Measurements from ENCODE around the gene LRRC75A.
"Not testable (repeated sequence)": the region's sequence is repeated elsewhere in the genome, so short reads cannot be mapped to it uniquely, and the experiment has no call there.

LRRC75A gene

GRCh38 chr17:16395887-16396286 is 96.1 kb downstream of the LRRC75A start:
- not testable (repeated sequence) for DNase-seq

- not testable (repeated sequence) for DNase-seq
These were observed 99.5 kb downstream of the LRRC75A start for GRCh38 chr17:16392491-16392890.

Data from islet precursor cell (in vitro differentiated cells).